HG03342 (cell line): ENCODE results near the gene OR2C1.
A peak's percentile ranks its signal among the peaks of the same experiment; 100 is the strongest.

Experiments used
- ATAC-seq: cut with Tn5 transposase; IDR thresholded peaks from one replicate; pipeline ENCODE4 v1.9.1; 2021; ENCODE audit warnings: mild to moderate bottlenecking, moderate library complexity; ENCODE audit not compliant: unreplicated experiment

The OR2C1 gene

GRCh38 chr16:3389663-3390338 lies 34.1 kb downstream of the OR2C1 start:
- ATAC-seq = no peak

GRCh38 chr16:3400446-3400778 lies 44.7 kb downstream of the OR2C1 start:
- no peak for ATAC-seq

GRCh38 chr16:3400779-3401688 lies 45.3 kb downstream of the OR2C1 start, which contains the start of the genes ZNF174 and ZSCAN32:
ZNF174 (plus strand) TSS chr16:3401215; CDS start chr16:3402005, 790 bp downstream.
ZSCAN32 (minus strand) TSS chr16:3401004; CDS start chr16:3397557, 3,447 bp downstream.
- ATAC-seq = peak; percentile 96

GRCh38 chr16:3401719-3402397 lies 46.2 kb downstream of the OR2C1 start:
- no peak for ATAC-seq
